CD14-positive monocyte (primary cell): ENCODE results near the gene TANGO6. TPM values are rescaled to one million over a fixed set of nuclear protein-coding genes. Genes with fewer than 3 reads are reported as not detected.

ENCODE experiments used
- DNase-seq, 3 donors: peaks; one replicate each; pipeline ENCODE4 v3.0.0-alpha.2; 2011 to 2022
- H2AFZ ChIP-seq: 2 replicates; pipeline ENCODE4 v1.6.0; 2012; ENCODE audit warnings: mild to moderate bottlenecking, low read depth, low read length, inconsistent platforms; ENCODE audit not compliant: insufficient read depth, poor library complexity, severe bottlenecking
- H3K27ac ChIP-seq, 2 donors: 1 replicate in 1 of 2; 2 replicates in 1 of 2; pipeline ENCODE4 v1.5.1; 2012 to 2013; ENCODE audit warnings: low read length in 2 of 2, control low read depth in 1 of 2, inconsistent platforms in 1 of 2, low read depth in 1 of 2, mild to moderate bottlenecking in 1 of 2
- H3K27me3 ChIP-seq, 2 donors: one replicate each; pipeline versions ENCODE4 v1.6.0 to v1.6.1; 2011 to 2013; ENCODE audit warnings: low read length in 2 of 2; ENCODE audit not compliant: control insufficient read depth in 2 of 2, insufficient read depth in 2 of 2
- H3K36me3 ChIP-seq, 2 donors: replicated peaks in 1 of 2; 1 replicate in 1 of 2; 2 replicates in 1 of 2; pipeline versions ENCODE4 v1.5.1 to v1.6.1; 2012 to 2013; ENCODE audit warnings: low read length in 2 of 2, control low read depth in 1 of 2, inconsistent platforms in 1 of 2, mild to moderate bottlenecking in 1 of 2; ENCODE audit not compliant: insufficient read depth in 2 of 2, control insufficient read depth in 1 of 2
- H3K4me1 ChIP-seq, 2 donors: 1 replicate in 1 of 2; 2 replicates in 1 of 2; pipeline versions ENCODE4 v1.5.1 to v1.6.1; 2012 to 2013; ENCODE audit warnings: low read length in 2 of 2, control low read depth in 1 of 2, inconsistent platforms in 1 of 2, mild to moderate bottlenecking in 1 of 2, moderate library complexity in 1 of 2; ENCODE audit not compliant: insufficient read depth in 2 of 2, control insufficient read depth in 1 of 2
- H3K4me2 ChIP-seq: replicated peaks from 2 replicates; pipeline ENCODE3; 2012; ENCODE audit warnings: low read length, moderate library complexity, mild to moderate bottlenecking; ENCODE audit not compliant: poor library complexity, severe bottlenecking; ENCODE audit errors: extremely low read depth
- H3K4me3 ChIP-seq, 3 experiments: fragments of 200-600 bp in 1 of 3; sonication (generic) in 1 of 3; replicated peaks in 1 of 3; 1 replicate in 2 of 3; 2 replicates in 1 of 3; pipeline ENCODE4 v1.5.1; 2011 to 2013; ENCODE audit warnings: low read length in 3 of 3, mild to moderate bottlenecking in 3 of 3, control low read depth in 2 of 3, low read depth in 2 of 3, inconsistent platforms in 1 of 3, moderate library complexity in 1 of 3
- H3K79me2 ChIP-seq: 2 replicates; pipeline ENCODE4 v1.6.0; 2012; ENCODE audit warnings: mild to moderate bottlenecking, control low read depth, inconsistent platforms, low read length, moderate library complexity; ENCODE audit not compliant: insufficient read depth
- H3K9ac ChIP-seq: 2 replicates; pipeline ENCODE4 v1.6.0; 2017; ENCODE audit warnings: low read length, mild to moderate bottlenecking; ENCODE audit not compliant: insufficient read depth, poor library complexity, severe bottlenecking
- H3K9me3 ChIP-seq, 2 donors: replicated peaks in 1 of 2; 1 replicate in 1 of 2; 2 replicates in 1 of 2; pipeline versions ENCODE4 v1.5.1 to v1.6.1; 2012 to 2013; ENCODE audit warnings: low read length in 2 of 2, control low read depth in 1 of 2; ENCODE audit not compliant: control insufficient read depth in 1 of 2, insufficient read depth in 1 of 2
- H4K20me1 ChIP-seq: 2 replicates; pipeline ENCODE4 v1.6.0; 2012; ENCODE audit warnings: mild to moderate bottlenecking, low read length, control low read depth, moderate library complexity; ENCODE audit not compliant: insufficient read depth
- H3K27ac Mint-ChIP-seq, 7 donors: one replicate each; pipeline ENCODE4 v1.8.0; 2020; ENCODE audit warnings: mild to moderate bottlenecking in 7 of 7, mixed read lengths in 7 of 7, moderate library complexity in 6 of 7, inconsistent platforms in 2 of 7
- H3K27me3 Mint-ChIP-seq, 3 donors: one replicate each; pipeline ENCODE4 v1.8.0; 2021 to 2022; ENCODE audit warnings: low read depth in 3 of 3, mild to moderate bottlenecking in 3 of 3, mixed read lengths in 3 of 3, moderate library complexity in 3 of 3, inconsistent platforms in 1 of 3
- H3K36me3 Mint-ChIP-seq, 2 donors: one replicate each; pipeline ENCODE4 v1.8.0; 2020; ENCODE audit warnings: mixed read lengths in 2 of 2, inconsistent platforms in 1 of 2, mild to moderate bottlenecking in 1 of 2
- H3K4me1 Mint-ChIP-seq: one replicate; pipeline ENCODE4 v1.8.0; 2020; ENCODE audit warnings: mild to moderate bottlenecking, mixed read lengths
- H3K4me3 Mint-ChIP-seq, 2 donors: one replicate each; pipeline ENCODE4 v1.8.0; 2020; ENCODE audit warnings: mild to moderate bottlenecking in 2 of 2, mixed read lengths in 2 of 2, moderate library complexity in 1 of 2
- H3K9me3 Mint-ChIP-seq, 7 donors: one replicate each; pipeline ENCODE4 v1.8.0; 2020 to 2022; ENCODE audit warnings: mixed read lengths in 7 of 7, mild to moderate bottlenecking in 6 of 7, moderate library complexity in 6 of 7, inconsistent platforms in 2 of 7
- CTCF ChIP-seq: fragments of 200-600 bp; IDR thresholded peaks from one replicate; pipeline ENCODE4 v1.8.0; 2022; ENCODE audit warnings: antibody characterized with exemption, mild to moderate bottlenecking
- WGBS: methylation state at CpG from one replicate; pipeline ENCODE4 v1.1.5; 2013; ENCODE audit warnings: missing lambda C conversion rate; ENCODE audit not compliant: insufficient coverage; 5-methylcytosine and 5-hydroxymethylcytosine counted together
- intact Hi-C, 2 donors: fragments of 100-400 bp; cut with micrococcal nuclease; formaldehyde crosslinking; loops; one replicate each; pipeline versions ENCODE4 v1.15.0 to v1.15.1; 2023
- polyA plus RNA-seq, 3 donors: library from polyadenylated mRNA; depleted of rRNA in 1 of 3; unstranded in 2 of 3; stranded (reverse) in 1 of 3; fragments of 300-500 nt in 2 of 3; fragments of >200 nt in 1 of 3; fragmentation: Illumina TruSeq in 2 of 3; gene quantifications; 1 replicate in 2 of 3; 2 replicates in 1 of 3; pipeline ENCODE4 v1.2.3, GENCODE V29; 2012 to 2021

Gene TANGO6
- polyA plus RNA-seq, 3 donors: 6.5 to 8.1 (median 7.3) TPM

- H3K27ac ChIP-seq: no peak overlapping the region
- peaks cover 2 to 10% of the 10 kb centered on the region in 2 donors for H3K36me3 ChIP-seq
- no peak overlapping the region for H3K4me3 ChIP-seq
- no peaks in the 10 kb centered on the region for H3K79me2 ChIP-seq
- no peaks in the 10 kb centered on the region for H3K27me3 ChIP-seq
- Mint-ChIP-seq H3K4me3 (no peak overlapping the region), H3K27me3 (peaks cover 0 to 1% (median 0%) of the 10 kb centered on the region in 3 donors), H3K9me3 (no peaks in the 10 kb centered on the region), H3K27ac (no peak overlapping the region), H3K36me3 (peaks cover 25 to 30% of the 10 kb centered on the region in 2 donors), H3K4me1 (no peaks in the 10 kb centered on the region)
- no peaks in the 10 kb centered on the region for H3K4me1 ChIP-seq
- H4K20me1 ChIP-seq: no peaks in the 10 kb centered on the region
- H3K4me2 ChIP-seq: no peak overlapping the region
- no peak for TF ChIP-seq CTCF
- H3K9ac ChIP-seq: no peak overlapping the region
- intact Hi-C loops: no loop called here
- WGBS: no CpG with 5 or more reads among the region's 2 CpGs
- H2AFZ ChIP-seq: no peak overlapping the region
- H3K9me3 ChIP-seq: no peaks in the 10 kb centered on the region
- DNase-seq: no peak
Observed at GRCh38 chr16:69064124-69064763, 220.9 kb downstream of the TANGO6 start.

GRCh38 chr16:69064764-69065313 is 221.5 kb downstream of the TANGO6 start:
- no peak for TF ChIP-seq CTCF
- Histone ChIP-seq H3K4me2 (no peak overlapping the region), H3K4me3 (no peak overlapping the region), H3K36me3 (peaks cover 2 to 10% of the 10 kb centered on the region in 2 donors), H4K20me1 (no peaks in the 10 kb centered on the region), H3K79me2 (no peaks in the 10 kb centered on the region), H3K27ac (no peak overlapping the region), H3K9ac (no peak overlapping the region), H3K9me3 (no peaks in the 10 kb centered on the region), H3K27me3 (no peaks in the 10 kb centered on the region), H3K4me1 (no peaks in the 10 kb centered on the region), H2AFZ (no peak overlapping the region)
- Mint-ChIP-seq H3K27me3 (peaks cover 0 to 1% (median 0%) of the 10 kb centered on the region in 3 donors), H3K36me3 (peaks cover 25 to 33% of the 10 kb centered on the region in 2 donors), H3K4me1 (no peaks in the 10 kb centered on the region), H3K4me3 (no peak overlapping the region), H3K9me3 (no peaks in the 10 kb centered on the region), H3K27ac (peak overlapping the region in 1 of 7 donors; percentile 43)
- no peak for DNase-seq
- WGBS: 83% methylated on average over 3 of the region's 6 CpGs
- intact Hi-C loops: no loop called here
